ENCODE measurements around the gene SLC49A3.
"Not testable (repeated sequence)": the region's sequence is repeated elsewhere in the genome, so short reads cannot be mapped to it uniquely, and the experiment has no call there.

SLC49A3 gene

DNA sequence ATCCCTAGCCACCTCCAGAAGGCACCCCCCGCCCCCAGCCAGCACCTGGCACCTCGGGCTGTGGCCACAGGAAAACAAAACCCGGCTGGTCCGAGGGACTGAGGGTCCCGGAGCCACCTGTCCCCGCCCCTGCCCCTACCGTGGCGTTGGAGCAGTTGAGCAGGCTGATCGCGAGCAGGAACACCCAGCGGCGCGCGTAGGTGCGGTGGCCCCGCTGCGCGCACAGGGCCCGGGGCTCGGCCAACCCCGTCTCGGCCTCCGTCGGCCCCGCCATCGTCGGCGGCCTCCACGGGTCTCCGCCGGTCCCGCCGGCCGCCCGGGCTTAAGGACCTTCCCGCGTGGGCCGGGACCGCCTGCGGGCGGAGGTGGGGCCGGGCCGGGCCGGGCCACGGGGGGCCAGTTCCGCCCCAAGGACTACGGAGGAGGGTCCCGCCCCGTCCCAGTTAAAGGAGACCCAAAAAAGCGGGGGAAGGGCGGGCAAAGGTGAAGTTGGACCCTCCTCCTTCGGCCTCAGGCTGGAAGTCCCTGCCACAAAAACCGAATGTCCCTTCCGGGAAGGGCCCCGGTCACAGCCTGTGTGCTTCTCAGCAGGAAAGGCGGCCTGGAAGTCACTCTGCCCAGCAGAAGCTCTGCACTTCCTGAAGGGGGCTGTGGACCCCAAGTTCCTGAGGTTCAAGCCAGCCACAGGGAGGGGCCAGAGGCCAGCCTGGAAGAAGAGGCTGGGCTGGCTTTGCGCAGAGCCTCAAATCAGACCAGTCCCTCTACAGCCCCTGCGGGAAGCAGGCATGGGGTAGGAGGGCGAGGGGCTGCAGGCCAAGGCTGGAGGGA is at the start of gene SLC49A3:
TSS of gene SLC49A3 (minus strand) at position 298 of the 828 bp plus-strand sequence. CDS start at position 274, 24 bp downstream.
- no peak within 1 kb of the TSS for H2AFZ ChIP-seq (ENCODE audit: low read depth, low read length)
- H3K4me3 ChIP-seq (ENCODE audit: low read depth in 1 of 2, low read length in 2 of 2): no peak within 1 kb of the TSS
- H3K27me3 ChIP-seq (ENCODE audit: insufficient read depth, low read length, poor library complexity): no peaks in the 10 kb centered on the region
- DNase-seq: no peak
- H3K36me3 ChIP-seq (ENCODE audit: insufficient read depth, low read length): no peaks in the 10 kb centered on the region
- no peaks in the 10 kb centered on the region for H3K79me2 ChIP-seq (ENCODE audit: insufficient read depth, low read length)
- no peak for TF ChIP-seq EZH2 (IDR thresholded peaks at IDR 0.05; ENCODE audit: borderline replicate concordance, low read depth, low read length, severe bottlenecking)
- TF ChIP-seq, protein P1, sequence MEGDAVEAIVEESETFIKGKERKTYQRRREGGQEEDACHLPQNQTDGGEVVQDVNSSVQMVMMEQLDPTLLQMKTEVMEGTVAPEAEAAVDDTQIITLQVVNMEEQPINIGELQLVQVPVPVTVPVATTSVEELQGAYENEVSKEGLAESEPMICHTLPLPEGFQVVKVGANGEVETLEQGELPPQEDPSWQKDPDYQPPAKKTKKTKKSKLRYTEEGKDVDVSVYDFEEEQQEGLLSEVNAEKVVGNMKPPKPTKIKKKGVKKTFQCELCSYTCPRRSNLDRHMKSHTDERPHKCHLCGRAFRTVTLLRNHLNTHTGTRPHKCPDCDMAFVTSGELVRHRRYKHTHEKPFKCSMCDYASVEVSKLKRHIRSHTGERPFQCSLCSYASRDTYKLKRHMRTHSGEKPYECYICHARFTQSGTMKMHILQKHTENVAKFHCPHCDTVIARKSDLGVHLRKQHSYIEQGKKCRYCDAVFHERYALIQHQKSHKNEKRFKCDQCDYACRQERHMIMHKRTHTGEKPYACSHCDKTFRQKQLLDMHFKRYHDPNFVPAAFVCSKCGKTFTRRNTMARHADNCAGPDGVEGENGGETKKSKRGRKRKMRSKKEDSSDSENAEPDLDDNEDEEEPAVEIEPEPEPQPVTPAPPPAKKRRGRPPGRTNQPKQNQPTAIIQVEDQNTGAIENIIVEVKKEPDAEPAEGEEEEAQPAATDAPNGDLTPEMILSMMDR (IDR thresholded peaks at IDR 0.05; ENCODE audit: borderline replicate concordance, extremely low read depth, low read length, poor library complexity, severe bottlenecking): no peak
- ATAC-seq (ENCODE audit: insufficient read depth, low read depth): no peak
- H3K9me3 ChIP-seq (ENCODE audit: insufficient read depth, low read length, severe bottlenecking): no peaks in the 10 kb centered on the region
- H4K20me1 ChIP-seq (ENCODE audit: insufficient read depth, low read length): peaks cover 4% of the 10 kb centered on the region; the same call in 1 of the 2 replicates
- H3K4me2 ChIP-seq (ENCODE audit: insufficient read depth, low read length): no peak within 1 kb of the TSS
- no peak within 1 kb of the TSS for H3K27ac ChIP-seq (ENCODE audit: low read length)
- H3K9ac ChIP-seq (ENCODE audit: low read depth, low read length): no peak within 1 kb of the TSS
- no peaks in the 10 kb centered on the region for H3K4me1 ChIP-seq (ENCODE audit: insufficient read depth, low read length)

DNA sequence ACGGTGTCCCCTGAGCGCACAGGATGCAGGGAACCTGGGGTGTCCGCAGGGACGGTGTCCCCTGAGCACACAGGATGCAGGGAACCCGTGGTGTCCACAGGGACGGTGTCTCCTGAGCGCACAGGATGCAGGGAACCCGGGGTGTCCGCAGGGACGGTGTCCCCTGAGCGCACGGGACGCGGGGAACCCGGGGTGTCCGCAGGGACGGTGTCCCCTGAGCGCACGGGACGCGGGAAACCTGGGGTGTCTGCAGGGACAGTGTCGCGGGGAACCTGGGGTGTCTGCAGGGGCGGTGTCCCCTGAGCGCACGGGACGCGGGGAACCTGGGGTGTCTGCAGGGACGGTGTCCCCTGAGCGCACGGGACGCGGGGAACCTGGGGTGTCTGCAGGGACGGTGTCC is 47.6 kb upstream of the SLC49A3 start:
- H3K36me3 ChIP-seq (ENCODE audit: insufficient read depth, low read length): peaks cover 81% of the 10 kb centered on the region
- not testable (repeated sequence) for ATAC-seq (ENCODE audit: insufficient read depth, low read depth)

DNA sequence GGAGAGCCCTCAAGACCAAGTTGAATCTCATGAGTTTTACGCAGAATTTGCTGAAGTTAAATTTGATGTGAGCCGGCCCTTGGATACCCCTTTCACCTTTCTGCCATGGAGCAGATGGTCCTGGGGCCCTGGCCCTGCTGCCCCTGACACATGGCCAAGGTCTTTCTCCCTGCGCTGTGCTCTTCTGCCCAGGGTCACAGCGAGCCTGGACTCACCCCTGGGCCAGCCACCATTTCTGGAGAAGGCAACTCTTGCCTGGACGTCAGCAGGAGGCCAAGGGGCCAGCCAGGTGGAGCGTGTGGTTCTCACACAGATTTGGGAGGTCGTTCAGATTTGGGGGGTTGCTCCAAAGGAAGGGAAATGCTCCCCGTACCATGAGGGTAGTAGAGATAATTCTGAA is 46.6 kb upstream of the SLC49A3 start:
- H3K36me3 ChIP-seq (ENCODE audit: insufficient read depth, low read length): peaks cover 84% of the 10 kb centered on the region
- TF ChIP-seq EZH2 (IDR thresholded peaks at IDR 0.05; ENCODE audit: borderline replicate concordance, low read depth, low read length, severe bottlenecking): no peak
- TF ChIP-seq, protein P1 (IDR thresholded peaks at IDR 0.05; ENCODE audit: borderline replicate concordance, extremely low read depth, low read length, poor library complexity, severe bottlenecking): no peak
- ATAC-seq (ENCODE audit: insufficient read depth, low read depth): no peak
- no peaks in the 10 kb centered on the region for H3K4me1 ChIP-seq (ENCODE audit: insufficient read depth, low read length)
- no peak overlapping the region for H3K4me2 ChIP-seq (ENCODE audit: insufficient read depth, low read length)
- H4K20me1 ChIP-seq (ENCODE audit: insufficient read depth, low read length): peaks cover 22% of the 10 kb centered on the region
- no peaks in the 10 kb centered on the region for H3K9me3 ChIP-seq (ENCODE audit: insufficient read depth, low read length, severe bottlenecking)
- H3K4me3 ChIP-seq (ENCODE audit: low read depth in 1 of 2, low read length in 2 of 2): no peak overlapping the region
- H3K27me3 ChIP-seq (ENCODE audit: insufficient read depth, low read length, poor library complexity): no peaks in the 10 kb centered on the region
- H2AFZ ChIP-seq (ENCODE audit: low read depth, low read length): no peak overlapping the region
- no peak overlapping the region for H3K9ac ChIP-seq (ENCODE audit: low read depth, low read length)
- DNase-seq: no peak
- H3K27ac ChIP-seq (ENCODE audit: low read length): no peak overlapping the region
- H3K79me2 ChIP-seq (ENCODE audit: insufficient read depth, low read length): peaks cover 2% of the 10 kb centered on the region; the same call in 1 of the 2 replicates

More for the DNA sequence above, 47.6 kb upstream of the SLC49A3 start:
- H3K4me3 ChIP-seq (ENCODE audit: low read depth in 1 of 2, low read length in 2 of 2); H3K4me1 ChIP-seq (ENCODE audit: insufficient read depth, low read length); H3K27ac ChIP-seq (ENCODE audit: low read length); DNase-seq; H3K9ac ChIP-seq (ENCODE audit: low read depth, low read length); H3K79me2 ChIP-seq (ENCODE audit: insufficient read depth, low read length); H3K27me3 ChIP-seq (ENCODE audit: insufficient read depth, low read length, poor library complexity); H3K4me2 ChIP-seq (ENCODE audit: insufficient read depth, low read length); H2AFZ ChIP-seq (ENCODE audit: low read depth, low read length); H3K9me3 ChIP-seq (ENCODE audit: insufficient read depth, low read length, severe bottlenecking): not testable (repeated sequence)
- H4K20me1 ChIP-seq (ENCODE audit: insufficient read depth, low read length): peaks cover 15% of the 10 kb centered on the region; the same call in 1 of the 2 replicates

DNA sequence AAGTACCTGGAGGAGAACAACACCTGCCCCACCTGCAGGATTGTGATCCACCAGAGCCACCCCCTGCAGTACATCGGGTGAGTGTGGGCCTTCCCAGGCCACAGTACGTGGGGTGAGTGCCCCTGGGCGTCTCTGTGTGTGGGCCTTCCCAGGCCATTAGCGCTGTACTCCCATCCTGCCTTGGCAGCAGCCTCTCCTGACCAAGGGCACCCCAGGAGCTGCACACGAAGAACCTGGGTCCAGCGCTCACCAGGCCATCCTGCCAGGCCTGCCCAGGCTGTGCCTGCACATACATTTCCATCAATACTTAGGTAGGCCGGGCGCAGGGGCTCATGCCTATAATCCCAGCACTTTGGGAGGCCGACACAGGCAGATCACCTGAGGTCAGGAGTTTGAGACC is 46.0 kb upstream of the SLC49A3 start:
- H3K4me2 ChIP-seq (ENCODE audit: insufficient read depth, low read length): no peak overlapping the region
- peaks cover 84% of the 10 kb centered on the region for H3K36me3 ChIP-seq (ENCODE audit: insufficient read depth, low read length)
- no peak overlapping the region for H3K27ac ChIP-seq (ENCODE audit: low read length)
- no peak for DNase-seq
- no peak for ATAC-seq (ENCODE audit: insufficient read depth, low read depth)
- H4K20me1 ChIP-seq (ENCODE audit: insufficient read depth, low read length): peaks cover 23% of the 10 kb centered on the region
- TF ChIP-seq, protein P1 (IDR thresholded peaks at IDR 0.05; ENCODE audit: borderline replicate concordance, extremely low read depth, low read length, poor library complexity, severe bottlenecking): no peak
- no peaks in the 10 kb centered on the region for H3K4me1 ChIP-seq (ENCODE audit: insufficient read depth, low read length)
- no peak overlapping the region for H2AFZ ChIP-seq (ENCODE audit: low read depth, low read length)
- H3K9me3 ChIP-seq (ENCODE audit: insufficient read depth, low read length, severe bottlenecking): no peaks in the 10 kb centered on the region
- H3K4me3 ChIP-seq (ENCODE audit: low read depth in 1 of 2, low read length in 2 of 2): no peak overlapping the region
- no peak overlapping the region for H3K9ac ChIP-seq (ENCODE audit: low read depth, low read length)
- H3K79me2 ChIP-seq (ENCODE audit: insufficient read depth, low read length): peaks cover 5% of the 10 kb centered on the region; the same call in 1 of the 2 replicates
- no peaks in the 10 kb centered on the region for H3K27me3 ChIP-seq (ENCODE audit: insufficient read depth, low read length, poor library complexity)
